Right lobe of liver (tissue), 4 donors: ENCODE measurements around the gene MAPKAP1.

Experiments
- CTCF ChIP-seq, 4 donors: fragments of 200-600 bp in 3 of 4; fragments of 450-650 bp in 1 of 4; IDR thresholded peaks; one replicate each; pipeline versions ENCODE4 v1.5.1 to v1.8.0; 2016 to 2022; ENCODE audit warnings: antibody characterized with exemption in 4 of 4, mild to moderate bottlenecking in 2 of 4
- POLR2A ChIP-seq: fragments of 450-650 bp; IDR thresholded peaks from one replicate; pipeline ENCODE4 v1.6.1; 2017; ENCODE audit warnings: antibody characterized with exemption, mild to moderate bottlenecking
- donor health status: DM: no; HTN: no; CAD: no.
- donor health status: DM: no; HTN: no; CAD: no.
- donor health status: DM: no; HTN: yes; CAD: no.

DNA sequence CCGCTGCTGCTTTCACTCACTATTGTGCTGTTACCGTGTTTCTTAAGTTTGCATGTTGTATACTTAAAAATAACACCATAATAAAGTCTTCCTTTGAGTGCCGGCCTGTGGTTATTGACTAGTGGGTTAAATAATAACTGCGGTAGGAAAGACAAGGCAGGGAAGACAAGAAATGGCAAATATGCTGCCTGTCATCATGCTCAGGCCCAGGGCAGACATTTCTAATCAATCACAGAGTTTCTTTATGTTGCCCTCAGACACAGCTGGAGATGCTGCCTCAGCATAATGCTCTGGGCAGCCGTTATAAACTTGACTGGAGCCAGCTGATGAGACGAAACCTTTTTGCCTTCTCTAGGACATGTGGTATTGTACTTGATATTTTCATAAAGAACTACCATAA is 230.4 kb downstream of the MAPKAP1 start:
- TF ChIP-seq CTCF (IDR thresholded peaks at IDR 0.05) (no peak), POLR2A (no peak)
